ENCODE measurements around the gene MTMR1.

Gene MTMR1

DNA sequence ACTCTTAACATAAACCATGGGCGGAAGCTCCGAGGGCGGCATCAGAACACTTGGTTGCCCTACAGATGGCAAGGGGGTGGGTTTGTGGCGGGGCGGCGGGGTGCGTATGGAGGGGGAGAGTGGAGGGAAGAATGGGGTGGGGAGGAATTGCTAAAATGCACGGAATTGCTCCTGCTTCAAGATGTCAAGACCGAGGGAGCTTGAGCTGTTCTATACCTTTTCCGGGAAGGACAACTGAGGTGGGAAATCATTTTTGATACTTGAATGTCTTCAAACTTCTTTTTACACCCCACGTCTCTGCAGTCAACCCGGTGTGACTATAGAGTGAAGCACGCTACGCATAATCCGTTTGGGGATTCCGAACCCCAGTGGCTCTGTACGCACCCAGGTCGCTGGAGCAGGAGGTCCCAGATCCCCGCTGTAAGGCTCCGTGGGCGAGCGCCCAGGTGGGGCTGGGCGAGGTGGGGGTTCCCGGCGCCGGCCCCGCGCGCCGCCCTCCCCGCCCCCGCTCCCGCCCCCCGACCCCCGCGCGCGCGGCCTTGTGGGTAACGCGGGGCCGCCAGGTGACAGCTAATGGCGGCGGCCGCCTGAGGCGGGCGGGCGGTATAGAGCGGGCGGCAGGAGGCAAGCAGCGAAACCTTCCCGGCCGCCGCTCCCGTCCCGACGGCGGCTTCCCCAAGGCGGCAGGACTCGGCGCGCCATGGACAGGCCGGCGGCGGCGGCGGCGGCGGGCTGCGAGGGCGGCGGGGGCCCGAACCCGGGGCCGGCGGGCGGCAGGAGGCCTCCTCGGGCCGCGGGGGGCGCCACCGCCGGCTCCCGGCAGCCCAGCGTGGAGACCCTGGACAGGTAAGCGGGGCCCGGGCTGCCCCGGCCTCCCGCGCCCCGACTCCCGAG is at the start of gene MTMR1:
Gene MTMR1 (plus strand): TSS at position 566 of the 894 bp plus-strand sequence. CDS start 135 bp downstream, at position 701.
- DNase-seq: peak; percentile 61

DNA sequence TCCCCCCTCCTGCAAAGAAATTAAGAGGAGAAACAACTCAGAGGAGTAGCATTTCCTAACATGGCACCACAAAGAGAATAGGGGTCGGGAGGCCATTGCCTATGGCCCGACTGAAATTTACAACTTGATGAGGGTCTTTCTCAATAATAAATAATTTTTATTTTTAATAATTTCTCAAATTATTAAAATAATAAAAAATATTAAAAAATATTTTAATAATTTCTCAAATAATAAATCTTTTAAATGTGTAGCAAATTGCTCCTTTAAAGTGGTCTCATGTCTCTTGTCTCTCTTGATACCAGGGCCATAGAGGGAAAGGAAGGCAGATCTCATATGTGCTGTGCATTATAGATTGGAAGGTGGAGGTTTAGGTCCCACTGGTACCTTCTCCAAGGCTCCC is 49.2 kb upstream of the MTMR1 start:
- DNase-seq: no peak

DNA sequence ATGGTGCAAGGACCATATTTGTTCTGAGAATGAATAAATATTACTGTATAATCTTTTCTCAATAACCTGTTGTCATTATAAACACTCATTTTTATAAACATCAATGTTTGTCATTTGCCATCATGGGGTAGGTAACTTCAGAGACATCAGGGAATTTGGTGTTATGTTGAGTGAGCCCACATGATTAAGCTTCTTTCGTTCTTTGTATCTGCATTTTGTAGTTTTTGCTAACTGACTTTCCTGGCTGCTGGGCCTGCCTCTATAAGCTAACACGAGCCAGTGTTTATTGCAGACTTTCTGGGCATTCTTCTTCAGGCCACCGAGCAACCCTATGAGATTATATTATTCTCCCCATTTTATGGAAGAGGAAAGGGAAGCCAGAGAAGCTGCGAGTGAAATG is 48.8 kb upstream of the MTMR1 start:
- no peak for DNase-seq

DNA sequence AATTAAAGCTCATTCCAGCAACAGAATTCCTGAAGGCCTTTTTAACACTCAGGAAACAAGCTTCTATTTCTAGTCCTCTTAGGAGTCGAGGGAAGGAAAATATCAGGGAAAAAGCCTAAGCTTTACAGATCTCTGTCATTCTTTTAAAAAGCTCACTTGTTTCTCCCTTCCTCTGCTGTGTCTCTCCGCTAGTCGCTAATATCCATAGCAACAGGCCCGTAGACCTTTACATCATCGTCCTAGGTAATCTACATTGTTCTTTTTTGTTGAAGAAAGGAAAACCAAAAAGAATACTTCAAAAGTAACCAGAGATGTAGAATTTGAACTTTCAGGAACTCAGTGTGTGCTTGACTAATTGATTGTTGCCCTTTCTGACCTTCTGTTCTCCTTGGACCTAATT is 45.9 kb upstream of the MTMR1 start:
- DNase-seq: no peak

DNA sequence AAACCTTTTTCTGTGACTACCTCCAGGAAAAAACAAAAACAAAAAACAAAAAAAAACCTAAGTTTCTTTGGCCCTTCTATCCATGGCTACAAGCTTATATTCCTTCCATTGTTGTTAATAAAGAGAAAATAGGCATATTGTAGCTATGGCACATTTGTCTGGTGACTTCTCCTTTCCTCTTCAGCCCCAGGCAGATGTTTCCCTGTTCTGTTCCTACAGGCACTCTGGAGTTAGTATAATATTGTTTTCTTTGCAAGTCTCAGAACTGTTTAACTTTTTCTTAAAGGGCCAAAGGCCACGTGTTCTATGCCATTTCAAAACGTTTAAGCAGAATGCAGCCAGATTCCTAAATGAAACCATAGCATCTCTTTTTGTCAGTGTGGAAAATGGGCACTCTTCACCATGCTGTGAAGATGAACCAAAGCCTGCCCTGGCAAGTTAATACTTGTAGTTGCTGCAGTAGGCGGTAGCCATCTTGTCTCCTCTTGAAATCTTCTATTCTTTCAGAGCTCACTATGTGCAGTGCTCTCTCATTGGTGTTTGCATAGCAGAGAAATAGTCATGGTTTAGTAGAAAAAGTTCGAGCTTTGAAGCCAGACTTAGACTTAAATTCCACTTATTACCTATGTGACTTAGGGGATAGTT is 44.8 kb upstream of the MTMR1 start:
- DNase-seq: no peak

DNA sequence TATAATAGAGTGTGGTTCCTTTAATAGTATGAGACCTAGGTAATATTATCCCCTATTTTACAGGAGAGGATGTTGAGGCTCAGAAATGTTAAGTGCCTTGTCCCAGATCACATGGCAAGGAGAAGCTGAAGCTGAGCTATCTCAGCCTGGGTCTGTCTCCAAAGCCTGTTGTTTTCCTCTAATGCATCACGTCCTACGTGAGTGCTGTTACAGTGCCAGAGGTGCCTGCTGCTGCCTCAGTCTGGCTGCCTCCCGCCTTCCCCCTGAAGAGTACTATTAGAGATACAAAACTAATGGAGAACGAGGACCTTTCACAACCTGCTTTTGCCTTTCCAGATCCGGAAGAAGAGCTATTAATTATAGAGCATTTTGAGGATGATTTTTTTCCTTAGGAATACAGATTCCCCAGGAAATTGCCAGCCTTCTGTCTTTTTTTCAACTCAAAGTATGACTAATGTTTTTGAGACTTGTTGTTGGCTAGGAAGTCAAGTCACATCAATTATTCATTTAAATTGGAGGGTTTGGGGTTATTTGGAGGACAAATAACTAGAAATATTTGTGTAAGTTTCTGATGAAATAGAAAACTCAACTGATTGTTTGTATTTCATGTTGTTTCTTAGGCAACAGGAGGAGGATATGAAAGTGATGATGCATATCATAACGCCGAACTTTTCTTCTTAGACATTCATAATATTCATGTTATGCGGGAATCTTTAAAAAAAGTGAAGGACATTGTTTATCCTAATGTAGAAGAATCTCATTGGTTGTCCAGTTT is 43.9 kb upstream of the MTMR1 start:
- no peak for DNase-seq

DNA sequence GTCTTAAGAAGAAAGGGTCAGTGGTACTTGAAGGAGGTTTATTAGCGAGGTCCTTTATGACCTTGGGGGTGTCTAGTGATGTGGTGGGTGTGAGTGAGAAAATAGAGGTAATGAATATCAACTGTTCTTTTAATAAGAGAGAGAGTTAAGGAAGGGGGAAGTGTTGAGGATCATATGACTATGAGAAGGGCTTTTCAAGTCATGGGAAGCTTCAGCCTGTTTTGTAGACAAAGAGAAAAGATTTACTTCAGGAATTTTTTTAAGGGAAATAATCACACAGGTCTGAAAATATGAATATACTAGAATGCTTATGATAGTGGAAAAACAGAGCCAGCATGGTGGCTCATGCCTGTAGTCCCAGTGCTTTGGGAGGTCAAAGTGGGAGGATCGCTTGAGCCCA is 41.3 kb upstream of the MTMR1 start:
- DNase-seq: no peak

DNA sequence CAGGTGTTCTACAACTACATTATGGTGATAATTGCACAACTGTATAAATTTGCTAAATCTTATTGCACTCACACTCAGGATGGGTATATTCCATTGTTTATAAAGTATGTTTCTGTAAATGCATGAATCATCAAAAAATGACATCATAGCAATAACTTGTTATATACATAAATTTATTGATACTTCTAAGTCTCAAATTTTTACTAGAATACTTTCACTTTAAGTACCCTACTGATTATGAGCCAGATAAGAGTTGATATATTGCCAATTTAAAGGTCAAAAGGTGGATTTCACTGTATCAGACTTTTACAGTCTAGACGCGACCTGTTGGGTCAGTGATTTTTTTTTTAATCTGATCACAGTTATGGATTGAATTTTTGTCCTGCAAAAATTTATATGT is 37.4 kb upstream of the MTMR1 start:
- no peak for DNase-seq

DNA sequence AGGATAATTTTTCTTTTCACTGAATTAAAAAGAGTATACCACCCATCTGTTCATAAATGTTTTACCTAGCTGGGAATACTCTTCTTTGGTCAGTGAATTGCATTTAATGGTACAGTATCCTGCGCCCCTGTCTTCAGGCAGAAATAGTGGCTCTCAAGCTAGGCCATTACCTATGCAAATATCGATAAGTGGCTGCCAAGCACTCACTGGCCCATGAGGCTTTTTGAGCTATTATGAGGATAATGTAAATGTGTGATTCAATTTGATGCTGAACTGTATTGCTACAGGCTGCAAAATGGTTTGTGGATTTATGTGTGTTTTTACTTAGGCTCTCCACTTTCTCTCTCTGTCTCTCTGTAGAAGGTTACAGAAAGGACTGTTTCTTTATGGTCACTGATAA is 30.1 kb upstream of the MTMR1 start:
- DNase-seq: no peak

DNA sequence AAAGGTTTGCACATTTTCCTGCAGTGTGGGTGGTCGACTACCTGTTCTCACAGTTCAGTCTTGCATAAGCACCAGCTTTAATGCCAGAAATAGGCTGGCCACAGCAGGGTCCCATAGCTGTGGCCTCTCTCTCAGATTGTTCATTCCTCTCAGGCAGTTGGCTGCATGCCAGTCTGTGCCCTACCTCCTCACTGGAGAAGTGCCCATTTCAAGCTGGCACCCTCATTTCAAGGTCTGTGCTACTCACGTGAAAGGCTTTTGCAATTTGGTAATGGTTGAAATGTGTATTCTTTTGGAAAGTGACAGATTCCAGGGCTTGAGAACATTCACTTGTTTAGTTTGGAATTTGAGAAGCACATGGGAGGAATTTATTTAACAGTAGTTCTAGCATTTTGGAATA is 28.9 kb upstream of the MTMR1 start:
- no peak for DNase-seq

DNA sequence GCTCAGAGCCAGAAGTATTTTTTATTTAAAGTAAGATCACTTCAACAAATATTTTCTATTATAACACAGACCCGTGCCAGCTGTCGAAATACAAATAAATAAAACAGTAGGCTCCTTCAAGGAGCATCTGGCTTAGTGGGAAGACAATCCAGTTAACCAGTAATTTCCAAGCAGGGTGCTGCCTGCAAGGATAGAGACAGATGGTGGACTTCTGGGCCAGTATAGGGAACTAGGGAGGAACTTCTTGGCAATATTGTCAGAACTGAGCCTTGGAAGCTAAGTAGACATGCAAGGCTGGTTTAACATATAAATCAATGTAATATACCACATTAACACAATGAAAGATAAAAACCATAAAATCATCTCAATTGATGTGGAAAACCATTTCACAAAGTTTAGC is 17.0 kb upstream of the MTMR1 start:
- DNase-seq: no peak

DNA sequence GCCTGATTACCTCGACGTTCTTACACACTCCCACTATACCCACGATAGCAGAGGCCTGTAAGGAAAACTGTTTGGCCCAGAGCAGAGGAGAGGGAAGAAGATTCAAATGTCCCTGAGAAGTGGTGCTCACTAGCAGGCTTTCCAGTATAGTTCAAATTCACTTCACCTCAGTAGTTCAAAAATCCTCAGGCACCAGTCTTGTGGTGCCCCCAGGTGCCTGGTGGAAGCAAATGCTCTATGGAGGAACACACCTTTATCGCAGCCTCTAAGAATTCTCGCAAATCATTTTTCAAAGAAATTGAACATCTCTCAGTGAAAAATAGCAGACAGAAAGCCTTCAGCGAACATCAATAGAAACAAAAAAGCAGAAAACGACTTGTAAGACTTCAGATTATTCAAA is 12.2 kb upstream of the MTMR1 start:
- no peak for DNase-seq

DNA sequence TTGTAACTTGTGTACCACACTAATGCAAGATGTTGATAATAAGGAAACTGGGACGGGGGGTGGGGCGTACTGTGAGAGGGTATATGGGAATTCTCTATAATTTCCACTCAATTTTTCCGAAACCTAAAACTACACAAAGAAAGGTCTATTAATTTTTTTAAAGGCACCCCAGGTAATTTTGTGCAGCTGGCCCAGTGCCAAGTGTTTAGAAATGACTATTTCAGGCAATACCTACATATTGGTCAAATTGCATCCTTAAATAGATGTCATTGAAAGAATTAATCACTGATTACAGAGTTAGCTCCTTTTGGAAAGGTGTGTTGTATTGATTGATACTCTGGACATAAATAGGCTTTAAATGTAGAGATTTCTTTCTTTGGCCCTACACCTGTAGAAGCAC is 10.1 kb upstream of the MTMR1 start:
- no peak for DNase-seq

DNA sequence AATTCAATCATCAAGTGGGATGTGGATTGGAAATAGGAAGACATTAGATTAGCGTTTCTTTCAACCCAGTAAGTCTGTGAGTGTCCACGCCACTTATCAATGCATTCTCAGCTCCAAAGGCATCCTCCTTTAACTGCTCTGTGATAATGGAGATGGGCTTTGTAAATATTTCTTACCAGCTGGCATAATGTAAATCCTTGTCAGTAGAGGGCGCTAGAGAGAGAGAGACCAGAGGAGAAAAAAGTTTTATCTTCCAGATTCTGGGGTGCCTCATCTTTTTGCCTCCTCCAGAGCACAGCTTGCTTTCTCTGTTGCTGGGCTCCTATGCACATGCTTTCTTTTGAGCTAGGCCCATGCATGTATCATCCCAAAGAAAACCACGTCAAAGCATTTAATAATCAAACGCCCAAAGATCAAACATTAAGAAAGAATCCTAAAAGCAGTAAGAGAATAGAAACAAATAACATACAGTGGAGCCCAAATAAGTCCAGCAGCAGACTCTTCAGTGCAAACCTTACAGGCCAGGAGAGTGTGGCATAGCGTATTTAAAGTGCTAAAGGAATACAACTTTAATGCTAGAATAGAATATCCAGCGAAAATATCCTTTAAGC is 9.6 kb upstream of the MTMR1 start:
- DNase-seq: peak; percentile 69

DNA sequence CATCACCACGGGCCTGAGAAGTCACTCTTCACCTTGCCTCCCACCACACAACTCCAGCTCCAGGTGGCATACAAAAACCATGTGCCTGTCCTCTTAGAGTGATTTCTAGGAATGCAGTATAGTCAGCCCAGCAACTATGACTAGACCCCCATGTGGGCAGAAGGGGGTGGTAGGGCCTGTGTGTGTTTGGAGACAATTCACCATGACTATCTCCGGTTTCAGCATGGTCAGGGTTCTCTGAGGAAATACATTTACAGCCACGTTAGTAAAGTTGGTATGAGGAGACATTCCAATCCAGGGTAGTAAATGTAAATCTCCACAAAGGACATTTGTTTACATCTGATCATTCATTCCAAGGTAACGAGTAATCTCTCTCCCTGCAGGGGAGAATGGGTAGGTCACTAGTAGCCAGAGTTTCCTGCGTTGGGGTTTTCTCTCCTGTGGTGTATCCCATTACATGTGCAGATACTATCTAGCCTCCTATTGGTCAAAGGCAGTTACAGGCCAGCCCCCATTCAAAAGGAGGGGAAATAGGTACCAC is 4.2 kb upstream of the MTMR1 start:
- no peak for DNase-seq

DNA sequence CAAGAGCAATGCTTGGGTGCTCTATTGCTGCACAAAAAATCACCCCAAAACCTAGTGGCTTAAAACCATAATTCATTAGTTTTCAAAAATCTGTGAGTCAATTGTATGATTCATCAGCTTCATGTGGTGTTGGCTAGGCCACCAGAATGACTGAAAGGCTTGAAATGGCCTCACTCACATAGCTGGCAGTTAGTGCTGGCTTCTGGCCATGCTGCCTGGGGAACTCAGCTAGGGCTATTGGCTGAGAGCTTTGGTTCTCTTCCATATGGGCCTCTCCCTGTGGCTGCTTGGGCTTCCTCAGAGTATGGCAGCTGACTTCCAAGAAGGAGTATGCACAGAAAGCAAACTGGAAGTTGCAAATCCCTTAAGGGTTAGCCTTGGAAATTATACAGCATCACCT is 3.1 kb upstream of the MTMR1 start:
- DNase-seq: no peak

DNA sequence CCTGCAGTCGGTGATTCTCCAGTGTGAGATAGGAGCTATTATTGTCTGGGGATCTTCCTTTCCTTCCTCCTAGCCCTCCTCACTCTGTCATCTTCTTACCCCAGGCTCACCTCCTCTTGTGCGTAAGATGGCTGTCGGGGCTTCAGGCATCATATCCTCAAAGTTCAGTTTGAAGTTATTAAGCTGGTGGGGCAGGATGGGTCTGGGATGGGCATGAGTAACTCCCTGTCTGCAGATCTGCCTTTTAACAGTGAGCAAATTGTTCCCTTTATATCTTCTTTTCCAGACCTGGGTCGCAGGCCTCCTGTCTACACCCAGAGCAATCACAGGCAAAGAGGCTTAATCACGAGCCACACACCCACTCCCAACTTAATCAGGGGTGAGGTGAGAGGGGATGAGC is 900 bp upstream of the MTMR1 start:
- DNase-seq: no peak

DNA sequence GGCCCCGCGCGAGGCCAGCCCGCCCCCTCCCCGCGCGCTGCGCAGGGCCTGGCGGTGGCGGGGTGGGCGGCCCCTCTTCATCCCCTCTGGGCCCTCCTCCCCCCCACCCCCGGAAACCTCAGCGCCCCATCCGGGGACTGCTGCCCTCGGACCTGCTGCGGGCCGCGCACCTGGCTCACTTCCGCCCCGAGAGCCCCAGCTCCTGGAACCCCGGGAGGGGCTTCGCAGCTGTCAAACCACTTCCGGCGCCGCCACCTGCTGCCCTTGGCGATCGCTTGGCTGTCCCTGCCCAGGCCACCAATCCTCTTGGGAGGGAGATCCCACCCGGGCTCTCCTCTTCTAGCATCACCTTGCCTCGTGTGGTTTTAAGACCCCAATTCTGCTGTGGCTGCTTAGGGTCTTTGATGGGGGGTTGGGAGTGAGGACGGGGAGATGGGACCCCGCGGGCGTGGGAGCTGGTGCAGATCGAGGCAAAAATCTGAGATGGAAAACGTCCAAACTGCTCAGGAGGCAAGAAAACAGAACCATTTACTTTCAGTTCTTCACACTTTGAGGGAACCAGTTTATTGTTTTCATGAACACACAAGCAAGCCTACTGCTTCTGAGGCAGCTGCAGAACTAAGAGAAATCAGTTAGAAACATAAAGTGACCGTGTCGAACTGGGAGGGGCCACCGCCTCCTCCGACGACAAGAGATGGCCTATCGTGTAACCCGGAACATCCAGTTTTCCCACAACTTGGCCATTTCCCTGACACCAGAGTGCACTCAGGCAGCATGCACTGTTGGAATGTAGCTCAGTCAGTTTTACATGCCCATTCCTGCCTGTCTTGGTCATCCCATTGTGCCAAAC is 754 bp downstream of the MTMR1 start:
- peak; percentile 74 for DNase-seq

DNA sequence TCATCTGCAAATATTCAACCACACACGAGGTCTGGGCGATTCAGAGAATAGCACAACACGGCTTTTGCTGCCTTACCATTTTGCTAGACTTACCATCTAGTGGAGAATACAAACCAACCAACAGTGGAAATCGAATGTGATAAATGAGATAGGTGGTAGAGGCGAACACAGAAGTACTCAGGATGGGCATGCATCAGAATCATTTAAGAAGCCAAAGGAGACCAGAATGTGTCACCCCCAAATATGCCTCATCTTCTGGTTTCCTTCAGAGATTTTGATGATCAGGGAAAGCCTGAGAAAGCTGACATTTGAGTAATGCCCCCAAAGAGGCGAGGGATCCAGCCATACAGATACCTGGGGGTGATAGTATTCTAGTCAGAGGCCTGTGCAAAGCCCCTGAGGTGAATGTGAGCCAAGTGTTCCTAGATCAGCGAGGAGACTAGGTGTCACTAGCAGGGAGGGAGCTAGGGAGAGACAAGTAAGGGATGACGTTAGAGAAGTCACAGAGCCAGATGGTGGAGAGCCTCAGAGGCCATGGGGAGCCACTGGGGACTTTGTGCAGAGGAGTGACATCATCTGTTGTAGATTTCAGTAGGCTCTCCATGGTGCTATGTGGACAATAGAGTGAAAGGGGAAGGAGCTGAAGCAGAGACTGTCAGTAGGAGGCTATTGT is 1.7 kb downstream of the MTMR1 start:
- DNase-seq: peak; percentile 18

DNA sequence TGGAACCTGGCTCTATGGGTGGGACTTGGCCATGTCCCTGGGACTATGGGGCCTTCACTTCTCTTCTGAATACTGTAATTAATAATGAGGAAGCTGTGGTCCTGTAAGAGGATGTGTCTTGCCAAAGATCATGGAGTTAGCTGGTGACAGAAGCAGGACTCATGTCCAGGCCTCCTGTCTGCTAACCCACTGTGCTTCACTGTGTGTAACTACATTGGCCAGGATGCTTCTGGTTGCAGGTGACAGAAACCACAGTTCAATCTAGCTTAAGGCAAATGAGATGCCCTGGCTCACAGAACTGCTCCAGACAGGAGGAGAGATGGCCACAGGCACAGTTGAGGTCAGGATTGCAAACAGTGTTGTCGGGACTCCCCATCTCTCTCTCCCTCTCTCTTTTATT is 3.1 kb downstream of the MTMR1 start:
- peak; percentile 3 for DNase-seq

DNA sequence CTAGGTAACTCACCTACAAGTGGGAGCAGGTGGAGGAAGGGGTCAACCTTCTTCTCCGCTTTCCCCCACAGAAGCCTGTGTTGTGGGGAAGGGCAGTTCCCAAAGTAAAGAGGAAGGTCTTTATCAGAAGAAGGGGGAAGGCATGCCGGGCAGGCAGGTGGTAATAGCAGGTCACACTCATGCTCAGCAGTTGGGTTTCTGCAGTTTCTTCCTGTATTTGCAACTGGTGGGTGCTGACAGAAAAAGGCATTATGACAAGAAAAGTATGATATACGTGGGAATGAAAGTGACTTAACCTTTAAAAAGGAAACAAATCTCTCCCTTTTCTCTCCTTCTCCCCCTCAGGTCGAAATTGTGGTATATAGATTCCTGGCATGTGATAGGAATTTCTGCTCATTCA is 3.7 kb downstream of the MTMR1 start:
- peak; percentile 3 for DNase-seq

Measured in CD4-positive, alpha-beta T cell treated with Interleukin-12 subunit alpha and Interleukin-12 subunit beta, for 1 hour (primary cell).